HG03060 (cell line): Measurements from ENCODE around the gene RIC8A.
"Not testable (repeated sequence)": the region's sequence is repeated elsewhere in the genome, so short reads cannot be mapped to it uniquely, and the experiment has no call there.

Experiments
- ATAC-seq: cut with Tn5 transposase; IDR thresholded peaks from one replicate; pipeline ENCODE4 v1.9.1; 2021; ENCODE audit warnings: low read depth, moderate number of reproducible peaks; ENCODE audit not compliant: unreplicated experiment

RIC8A gene

DNA sequence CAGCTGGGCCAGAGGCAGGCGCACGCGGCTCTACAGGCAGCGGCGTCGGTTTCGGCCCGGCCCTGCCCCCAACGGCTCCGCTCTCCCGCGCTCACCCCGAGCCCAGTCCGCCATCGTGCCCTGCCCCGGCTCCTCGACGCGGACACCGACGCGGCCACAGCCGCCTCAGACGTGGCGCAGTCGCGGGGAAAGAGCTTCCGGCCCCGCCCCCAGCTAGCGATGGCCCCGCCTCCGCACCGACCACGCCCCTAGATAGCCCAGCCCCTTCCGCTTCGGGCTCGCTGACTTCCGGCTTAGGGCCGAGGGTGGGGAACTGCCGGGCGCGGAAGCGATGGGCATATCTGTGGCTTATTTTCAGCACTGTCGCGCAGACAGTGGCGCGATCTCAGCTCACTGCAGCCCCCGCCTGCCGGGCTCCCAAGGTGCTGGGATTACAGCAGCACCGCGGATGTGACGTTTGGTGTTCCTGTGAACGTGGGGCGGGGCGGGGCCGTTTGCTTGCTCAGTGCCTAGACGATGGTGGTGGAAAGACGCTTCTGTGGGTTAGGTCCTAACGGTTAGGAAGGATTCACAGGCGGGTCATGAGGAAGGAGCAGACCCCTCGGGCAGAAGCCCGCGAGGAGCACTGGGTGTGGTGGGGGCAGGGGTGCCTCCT is at the start of gene RIC8A, which contains the start of gene BET1L:
RIC8A (plus strand) TSS at position 501 of the 655 bp plus-strand sequence. CDS start 1,147 bp downstream, outside the sequence.
BET1L (minus strand) TSS at position 192 of the 655 bp plus-strand sequence; CDS start at position 114, 78 bp downstream.
- ATAC-seq = peak; percentile 78

DNA sequence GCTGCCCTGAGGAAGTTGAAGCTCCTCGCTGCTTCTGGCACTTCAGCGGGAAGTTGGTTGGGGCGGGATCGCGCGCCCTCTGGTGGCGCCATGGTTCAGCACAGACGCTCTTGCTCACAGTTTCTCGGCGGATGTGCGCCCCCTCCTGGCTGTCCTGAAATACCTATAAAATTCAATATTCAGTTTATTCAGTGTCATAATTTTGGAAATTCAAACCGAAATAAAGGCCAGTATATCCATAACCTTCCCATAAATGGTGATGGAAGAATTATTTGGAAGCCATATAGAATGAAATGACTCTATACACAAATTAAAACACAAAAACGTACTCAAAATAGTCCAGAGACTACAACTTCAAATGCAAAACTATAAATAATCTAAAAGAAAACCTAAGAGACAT is 27.3 kb upstream of the RIC8A start:
- not testable (repeated sequence) for ATAC-seq

DNA sequence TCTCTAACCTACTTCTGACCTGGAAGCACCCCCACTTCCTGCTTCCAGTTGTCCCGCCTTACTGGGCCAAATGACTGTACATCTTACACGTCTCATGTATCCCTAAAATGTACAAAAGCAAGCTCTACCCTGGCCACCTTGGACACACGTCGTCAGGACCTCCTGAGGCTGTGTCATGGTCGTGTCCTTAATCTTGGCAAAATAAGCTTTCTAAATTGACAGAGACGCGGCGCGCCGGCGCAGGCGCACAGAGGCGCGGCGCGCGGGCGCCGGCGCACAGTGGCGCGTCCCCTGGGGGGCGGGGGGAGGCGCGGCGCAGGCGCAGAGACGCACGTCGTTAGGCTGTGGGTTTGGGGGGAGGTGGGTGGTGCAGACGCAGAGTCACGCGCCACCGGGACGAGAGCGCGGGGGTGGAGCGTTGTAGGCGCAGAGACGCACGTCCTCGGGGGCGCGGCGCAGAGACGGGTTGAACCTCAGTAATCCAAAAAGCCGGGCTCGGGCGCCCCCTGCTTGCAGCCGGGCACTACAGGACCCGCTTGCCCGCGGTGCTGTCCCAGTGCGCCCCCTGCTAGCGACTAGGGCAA is 18.2 kb upstream of the RIC8A start:
- not testable (repeated sequence) for ATAC-seq

DNA sequence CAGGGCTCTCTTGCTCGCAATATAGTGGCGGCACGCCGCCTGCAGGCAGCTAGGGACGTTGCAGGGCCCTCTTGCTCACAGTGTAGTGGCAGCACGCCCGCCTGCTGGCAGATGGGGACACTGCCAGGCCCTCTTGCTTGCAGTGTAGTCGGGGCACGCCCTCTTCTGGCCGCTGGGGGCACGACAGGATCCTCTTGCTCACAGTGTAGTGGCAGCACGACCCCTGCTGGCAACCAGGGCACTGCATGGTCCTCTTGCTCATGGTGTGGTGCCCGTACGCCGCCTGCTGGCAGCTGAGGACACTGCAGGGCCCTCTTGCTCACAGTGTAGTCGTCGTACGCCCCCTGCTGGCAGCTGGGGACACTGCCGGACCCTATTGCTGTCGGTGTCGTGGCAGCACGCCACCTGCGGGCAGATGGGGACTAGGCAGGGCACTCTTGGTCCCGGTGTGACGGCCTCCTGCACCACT is 17.6 kb upstream of the RIC8A start:
- ATAC-seq = peak; percentile 47

- not testable (repeated sequence) for ATAC-seq
Measured at GRCh38 chr11:190546-190945, 17.0 kb upstream of the RIC8A start.

GRCh38 chr11:191490-192478 is 15.7 kb upstream of the RIC8A start:
- not testable (repeated sequence) for ATAC-seq

DNA sequence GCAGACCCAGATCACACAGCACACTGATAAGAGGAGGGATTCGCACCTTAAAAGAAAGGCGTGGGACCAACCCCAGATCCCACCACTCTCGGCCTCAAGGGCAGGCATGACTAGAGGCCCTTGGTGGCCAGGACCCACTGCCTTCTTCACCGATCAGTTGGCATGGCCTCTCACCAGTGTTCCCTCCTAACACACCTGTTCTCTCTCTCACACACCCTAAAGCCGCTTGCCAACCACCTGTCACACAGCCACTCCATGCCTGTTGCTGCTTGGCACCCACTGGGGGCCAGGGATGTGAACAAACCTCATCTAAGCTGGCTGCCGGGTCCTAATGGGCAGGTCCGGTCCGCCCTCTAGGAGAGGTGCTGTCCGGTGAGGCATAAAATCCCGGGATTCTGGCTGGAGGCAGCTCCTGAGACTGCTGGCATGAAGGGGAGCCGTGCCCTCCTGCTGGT is 14.8 kb upstream of the RIC8A start, which contains the start of gene SCGB1C1:
SCGB1C1 (plus strand) TSS at position 405 of the 455 bp plus-strand sequence; CDS start at position 427, 22 bp downstream.
- ATAC-seq = not testable (repeated sequence)

DNA sequence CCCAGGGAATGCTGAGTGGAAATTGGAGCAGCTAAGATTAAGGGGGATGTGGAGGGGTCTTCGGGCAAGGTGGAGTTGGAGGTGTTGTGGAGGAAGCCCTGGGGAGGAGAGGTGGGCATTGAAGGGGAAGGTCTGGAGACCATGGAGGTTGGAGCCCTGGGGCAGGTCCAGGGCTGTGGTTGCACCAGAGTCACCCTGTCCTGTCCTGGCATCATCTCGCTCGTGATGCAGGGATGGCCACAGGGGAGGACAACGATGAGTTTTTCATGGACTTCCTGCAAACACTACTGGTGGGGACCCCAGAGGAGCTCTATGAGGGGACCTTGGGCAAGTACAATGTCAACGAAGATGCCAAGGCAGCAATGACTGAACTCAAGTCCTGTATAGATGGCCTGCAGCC is 14.0 kb upstream of the RIC8A start:
- not testable (repeated sequence) for ATAC-seq

DNA sequence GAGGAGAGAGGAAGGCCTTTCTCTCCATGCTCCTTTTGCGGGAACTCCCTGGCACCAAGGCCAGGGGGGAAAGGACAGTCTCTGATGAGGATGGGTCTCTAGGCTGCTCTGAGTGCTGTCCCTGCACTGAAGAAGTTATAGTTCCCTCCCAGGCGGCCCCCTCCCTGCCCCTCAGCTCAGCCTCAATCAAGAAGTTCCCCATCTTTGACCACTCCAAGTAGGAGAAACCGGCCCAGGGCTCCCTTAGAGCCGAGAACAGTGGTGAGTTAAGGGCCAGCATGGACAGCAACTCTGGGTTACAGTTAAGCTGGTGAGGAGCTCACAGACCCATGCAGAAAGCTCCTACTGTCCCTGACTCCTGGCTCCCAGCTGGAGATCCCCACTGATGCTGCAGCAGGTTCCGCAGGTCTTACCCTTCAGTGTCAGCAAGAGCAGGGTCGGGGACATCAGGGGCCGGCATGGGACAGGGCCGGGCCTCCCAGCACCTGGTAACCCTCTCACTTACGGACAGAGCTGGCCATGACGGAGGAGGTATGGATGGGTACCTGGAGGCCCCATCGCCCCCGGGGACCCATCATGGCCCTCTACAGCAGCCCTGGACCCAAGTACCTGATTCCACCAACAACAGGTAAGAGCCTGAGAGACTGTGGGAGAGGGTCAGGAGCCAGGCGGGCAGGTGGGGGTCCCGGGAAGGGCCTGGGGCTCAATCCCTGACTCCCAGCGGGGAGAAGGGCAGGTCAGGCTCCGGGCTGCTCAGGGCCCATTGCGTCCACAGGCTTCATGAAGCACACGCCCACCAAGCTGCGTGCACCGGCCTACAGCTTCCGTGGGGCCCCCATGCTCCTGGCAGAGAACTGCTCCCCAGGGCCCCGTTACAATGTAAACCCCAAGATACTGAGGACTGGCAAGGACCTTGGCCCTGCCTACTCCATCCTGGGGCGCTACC is 10.4 kb upstream of the RIC8A start:
- no peak for ATAC-seq

GRCh38 chr11:197741-198235 is 9.7 kb upstream of the RIC8A start:
- no peak for ATAC-seq

DNA sequence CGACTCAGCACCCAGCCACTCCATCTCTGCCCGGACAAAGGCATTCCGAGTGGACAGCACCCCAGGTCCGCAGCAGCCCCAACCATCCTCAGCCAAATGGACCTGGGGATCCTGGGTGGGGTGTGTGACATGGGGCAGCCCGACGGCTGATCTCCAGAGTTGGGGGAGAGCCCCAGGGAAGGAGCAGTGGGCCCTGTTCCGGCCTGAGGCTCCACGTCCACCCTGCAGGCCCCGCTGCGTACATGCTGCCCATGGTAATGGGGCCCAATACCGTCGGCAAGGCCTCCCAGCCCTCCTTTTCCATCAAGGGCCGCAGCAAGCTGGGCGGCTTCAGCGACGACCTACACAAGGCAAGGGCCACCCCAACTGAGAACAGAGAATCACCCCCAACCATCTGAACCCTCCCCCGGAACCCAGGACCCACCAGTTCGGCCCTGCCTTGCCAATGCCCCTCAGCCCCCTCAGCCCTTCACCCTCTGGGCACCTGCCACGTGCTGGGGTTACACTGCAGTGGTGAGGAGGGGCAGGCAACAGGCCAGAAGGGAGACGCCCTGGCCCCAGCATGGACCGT is 9.2 kb upstream of the RIC8A start:
- no peak for ATAC-seq

- no peak for ATAC-seq
Measured at GRCh38 chr11:199004-199581, 8.4 kb upstream of the RIC8A start.

- ATAC-seq = no peak
Measured at GRCh38 chr11:199782-200181, 7.7 kb upstream of the RIC8A start.

GRCh38 chr11:200224-201003 is 7.1 kb upstream of the RIC8A start:
- ATAC-seq = no peak

- ATAC-seq = no peak
Measured at GRCh38 chr11:201966-202365, 5.5 kb upstream of the RIC8A start.

DNA sequence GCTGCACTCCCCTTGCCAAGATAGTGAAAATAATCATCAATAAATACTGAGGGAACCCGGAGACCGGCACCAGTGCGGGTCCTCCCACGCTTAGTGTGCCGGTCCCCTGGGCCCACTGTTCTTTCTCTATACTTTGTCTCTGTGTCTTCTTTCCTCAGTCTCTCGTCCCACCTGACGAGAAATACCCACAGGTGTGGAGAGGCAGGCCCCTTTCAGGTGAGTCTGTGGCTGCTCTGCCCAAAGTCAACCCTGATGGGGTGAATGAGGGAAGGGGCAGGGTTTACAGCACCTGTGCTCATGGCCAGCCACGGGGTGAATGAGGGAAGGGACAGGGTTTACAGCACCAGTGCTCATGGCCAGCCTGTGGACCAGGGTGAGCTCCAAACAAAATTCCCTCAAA is 5.0 kb upstream of the RIC8A start:
- ATAC-seq = no peak

GRCh38 chr11:203056-203944 is 4.2 kb upstream of the RIC8A start:
- no peak for ATAC-seq
